Aortic smooth muscle cell (primary cell): Measurements from ENCODE around the gene ACTRT2. TPM values are rescaled to one million over a fixed set of nuclear protein-coding genes. Genes with fewer than 3 reads are reported as not detected.

ENCODE experiments used
- total RNA-seq: library from RNA; depleted of rRNA; stranded (reverse); fragments of >200 nt; gene quantifications from 2 replicates; pipeline ENCODE4 v1.2.3, GENCODE V29; 2014

The ACTRT2 gene
- not detected in 2 replicates for total RNA-seq

GRCh38 chr1:3021233-3021671, at the start of gene ACTRT2:
Gene ACTRT2, plus strand, starts transcription at chr1:3021467. Its CDS starts 220 bp downstream, at chr1:3021687.

GRCh38 chr1:3068564-3069431, 47.5 kb downstream of the ACTRT2 start, which contains the start of gene PRDM16:
Gene PRDM16, plus strand, starts transcription at chr1:3069203. Its CDS starts 57 bp downstream, at chr1:3069260.

Other genes with a start within 250 kb of the ACTRT2 start
- gene TTC34, start 219.8 kb upstream of the ACTRT2 start, total RNA-seq: under 0.01 and 0.12 TPM in 2 replicates
- gene PRDM16, start 47.7 kb downstream of the ACTRT2 start, total RNA-seq: 25.9 and 47.1 TPM in 2 replicates